CD4-positive, alpha-beta T cell treated with Interferon gamma for 1 hour (primary cell): ENCODE results near the gene ADGRL1.
A peak's percentile ranks its signal among the peaks of the same experiment; 100 is the strongest.

Source experiments
- DNase-seq: peaks from one replicate; pipeline ENCODE4 v3.0.0-alpha.2; 2020

ADGRL1 gene

GRCh38 chr19:14135985-14136508, 69.9 kb downstream of the ADGRL1 start:
- DNase-seq, result no peak

- DNase-seq, result no peak
These were observed 70.6 kb downstream of the ADGRL1 start for GRCh38 chr19:14135355-14135754.

- peak; percentile 30 for DNase-seq
These were observed 78.0 kb downstream of the ADGRL1 start for GRCh38 chr19:14127929-14128509.

GRCh38 chr19:14127176-14127575, 78.8 kb downstream of the ADGRL1 start:
- peak; percentile 48 for DNase-seq

- no peak for DNase-seq
These were observed 83.0 kb downstream of the ADGRL1 start for GRCh38 chr19:14122924-14123323.

- no peak for DNase-seq
These were observed 85.5 kb downstream of the ADGRL1 start for GRCh38 chr19:14120497-14120780.

GRCh38 chr19:14119644-14120496, 86.1 kb downstream of the ADGRL1 start:
- DNase-seq, result no peak

GRCh38 chr19:14119146-14119545, 86.8 kb downstream of the ADGRL1 start:
- no peak for DNase-seq

GRCh38 chr19:14118165-14119051, 87.6 kb downstream of the ADGRL1 start:
- peak; percentile 83 for DNase-seq

GRCh38 chr19:14117668-14118164, 88.3 kb downstream of the ADGRL1 start, which contains the start of gene PRKACA:
TSS of gene PRKACA (minus strand) at chr19:14117762. CDS start at chr19:14117547, 215 bp downstream.
- DNase-seq, result peak; percentile 99

GRCh38 chr19:14116918-14117578, 88.9 kb downstream of the ADGRL1 start:
- DNase-seq, result no peak

- no peak for DNase-seq
These were observed 89.4 kb downstream of the ADGRL1 start for GRCh38 chr19:14116525-14116917.

GRCh38 chr19:14115756-14116155, 90.2 kb downstream of the ADGRL1 start:
- no peak for DNase-seq

GRCh38 chr19:14114854-14115253, 91.1 kb downstream of the ADGRL1 start:
- DNase-seq, result peak; percentile 63

GRCh38 chr19:14114439-14114838, 91.5 kb downstream of the ADGRL1 start:
- no peak for DNase-seq

- peak; percentile 40 for DNase-seq
These were observed 92.1 kb downstream of the ADGRL1 start for GRCh38 chr19:14113762-14114414.

- no peak for DNase-seq
These were observed 93.1 kb downstream of the ADGRL1 start for GRCh38 chr19:14112809-14113385.

- DNase-seq, result no peak
These were observed 93.7 kb downstream of the ADGRL1 start for GRCh38 chr19:14112051-14112808.

GRCh38 chr19:14111486-14111885, 94.5 kb downstream of the ADGRL1 start:
- no peak for DNase-seq

GRCh38 chr19:14110650-14111049, 95.3 kb downstream of the ADGRL1 start:
- no peak for DNase-seq
